ENCODE results near the gene CTBS. TPM values are rescaled to one million over a fixed set of nuclear protein-coding genes. Genes with fewer than 3 reads are reported as not detected.

CTBS gene
- total RNA-seq, 1 experiment from 2014 or later: 47.7 TPM

DNA sequence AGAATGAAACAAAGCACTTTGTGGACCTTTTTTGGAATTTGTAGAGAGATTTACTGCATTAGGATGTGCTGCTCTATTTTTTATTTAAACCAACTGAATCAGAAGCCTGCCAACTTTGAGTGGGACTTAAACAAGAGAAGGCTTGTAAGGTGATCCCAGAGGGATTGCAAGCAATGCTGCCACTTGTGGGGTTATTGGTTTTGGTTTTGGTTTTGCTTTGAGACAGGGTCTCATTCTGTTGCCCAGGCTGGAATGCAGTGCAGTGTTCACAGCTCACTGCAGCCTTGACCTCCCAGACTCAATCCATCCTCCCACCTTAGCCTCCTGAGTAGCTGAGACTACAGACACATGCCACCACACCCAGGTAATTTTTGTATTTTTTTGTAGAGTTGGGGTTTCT is 35.6 kb downstream of the CTBS start:
- Histone ChIP-seq H3K4me3 (ENCODE audit: low read depth in 2 of 2, low read length in 2 of 2) (no peak overlapping the region), H3K27me3 (ENCODE audit: control insufficient read depth, insufficient read depth, low read length) (no peaks in the 10 kb centered on the region), H3K9me3 (ENCODE audit: control insufficient read depth, insufficient read depth, low read depth, low read length) (no peaks in the 10 kb centered on the region), H3K4me1 (ENCODE audit: control insufficient read depth, insufficient read depth, low read length) (peaks cover 17% of the 10 kb centered on the region), H3K27ac (ENCODE audit: low read length) (no peak overlapping the region), H3K36me3 (ENCODE audit: control insufficient read depth, insufficient read depth, low read length) (no peaks in the 10 kb centered on the region)
- TF ChIP-seq POLR2AphosphoS5 (IDR thresholded peaks at IDR 0.05; ENCODE audit: low read depth, low read length): no peak
- TF ChIP-seq SIN3A (IDR thresholded peaks at IDR 0.05; ENCODE audit: borderline replicate concordance, insufficient read depth, low read depth, low read length): no peak
- TF ChIP-seq, protein P1, sequence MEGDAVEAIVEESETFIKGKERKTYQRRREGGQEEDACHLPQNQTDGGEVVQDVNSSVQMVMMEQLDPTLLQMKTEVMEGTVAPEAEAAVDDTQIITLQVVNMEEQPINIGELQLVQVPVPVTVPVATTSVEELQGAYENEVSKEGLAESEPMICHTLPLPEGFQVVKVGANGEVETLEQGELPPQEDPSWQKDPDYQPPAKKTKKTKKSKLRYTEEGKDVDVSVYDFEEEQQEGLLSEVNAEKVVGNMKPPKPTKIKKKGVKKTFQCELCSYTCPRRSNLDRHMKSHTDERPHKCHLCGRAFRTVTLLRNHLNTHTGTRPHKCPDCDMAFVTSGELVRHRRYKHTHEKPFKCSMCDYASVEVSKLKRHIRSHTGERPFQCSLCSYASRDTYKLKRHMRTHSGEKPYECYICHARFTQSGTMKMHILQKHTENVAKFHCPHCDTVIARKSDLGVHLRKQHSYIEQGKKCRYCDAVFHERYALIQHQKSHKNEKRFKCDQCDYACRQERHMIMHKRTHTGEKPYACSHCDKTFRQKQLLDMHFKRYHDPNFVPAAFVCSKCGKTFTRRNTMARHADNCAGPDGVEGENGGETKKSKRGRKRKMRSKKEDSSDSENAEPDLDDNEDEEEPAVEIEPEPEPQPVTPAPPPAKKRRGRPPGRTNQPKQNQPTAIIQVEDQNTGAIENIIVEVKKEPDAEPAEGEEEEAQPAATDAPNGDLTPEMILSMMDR (IDR thresholded peaks at IDR 0.05): no peak
- no TSS peak for BruUV-seq (replicated peaks)
- POLR2A ChIA-PET: no interaction called here
- CTCF ChIA-PET: no interaction called here
- intact Hi-C loops (cut with micrococcal nuclease; ENCODE audit: unreplicated experiment): no loop called here
- in situ Hi-C loops (cut with HindIII; ENCODE audit: low pct_unique_long_range_greater_than_20kb, low sequenced_read_pairs): no loop called here
- ATAC-seq: no peak
- no peak for DNase-seq (ENCODE audit: low read depth, low spot score)

DNA sequence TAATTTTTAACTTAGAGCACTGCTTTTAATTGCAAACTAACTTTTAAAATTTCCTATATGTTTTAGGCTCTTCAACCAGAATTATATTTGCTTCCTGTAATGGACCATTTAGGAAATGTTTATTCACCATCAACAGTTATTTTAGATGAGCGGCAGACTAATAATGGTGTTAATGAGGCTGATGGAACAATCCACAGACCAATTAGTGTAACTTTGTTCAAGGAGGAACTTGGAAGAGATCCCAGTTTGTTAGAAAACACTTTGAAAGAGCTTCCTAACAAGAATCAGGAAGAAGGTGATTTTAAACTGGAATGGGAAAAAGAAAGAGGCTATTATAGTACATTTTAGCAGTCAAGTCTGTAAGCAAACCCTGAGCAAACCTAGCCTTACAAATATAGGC is 48.5 kb downstream of the CTBS start:
- ATAC-seq (no peak), DNase-seq (ENCODE audit: low read depth, low spot score) (no peak)
- Histone ChIP-seq H3K27me3 (ENCODE audit: control insufficient read depth, insufficient read depth, low read length) (no peaks in the 10 kb centered on the region), H3K27ac (ENCODE audit: low read length) (no peak overlapping the region), H3K4me3 (ENCODE audit: low read depth in 2 of 2, low read length in 2 of 2) (no peak overlapping the region), H3K4me1 (ENCODE audit: control insufficient read depth, insufficient read depth, low read length) (no peaks in the 10 kb centered on the region), H3K9me3 (ENCODE audit: control insufficient read depth, insufficient read depth, low read depth, low read length) (peaks cover 7% of the 10 kb centered on the region; the same call in 1 of the 2 replicates), H3K36me3 (ENCODE audit: control insufficient read depth, insufficient read depth, low read length) (no peaks in the 10 kb centered on the region)
- in situ Hi-C loops (cut with HindIII; ENCODE audit: low pct_unique_long_range_greater_than_20kb, low sequenced_read_pairs) (no loop called here), intact Hi-C loops (cut with micrococcal nuclease; ENCODE audit: unreplicated experiment) (loop anchor here (2.0 kb wide), 1 partner anchor 21 kb away; no protein-coding TSS in a partner anchor)
- no peak for TF ChIP-seq POLR2AphosphoS5 (IDR thresholded peaks at IDR 0.05; ENCODE audit: low read depth, low read length)
- TF ChIP-seq SIN3A (IDR thresholded peaks at IDR 0.05; ENCODE audit: borderline replicate concordance, insufficient read depth, low read depth, low read length): no peak
- TF ChIP-seq, protein P2, sequence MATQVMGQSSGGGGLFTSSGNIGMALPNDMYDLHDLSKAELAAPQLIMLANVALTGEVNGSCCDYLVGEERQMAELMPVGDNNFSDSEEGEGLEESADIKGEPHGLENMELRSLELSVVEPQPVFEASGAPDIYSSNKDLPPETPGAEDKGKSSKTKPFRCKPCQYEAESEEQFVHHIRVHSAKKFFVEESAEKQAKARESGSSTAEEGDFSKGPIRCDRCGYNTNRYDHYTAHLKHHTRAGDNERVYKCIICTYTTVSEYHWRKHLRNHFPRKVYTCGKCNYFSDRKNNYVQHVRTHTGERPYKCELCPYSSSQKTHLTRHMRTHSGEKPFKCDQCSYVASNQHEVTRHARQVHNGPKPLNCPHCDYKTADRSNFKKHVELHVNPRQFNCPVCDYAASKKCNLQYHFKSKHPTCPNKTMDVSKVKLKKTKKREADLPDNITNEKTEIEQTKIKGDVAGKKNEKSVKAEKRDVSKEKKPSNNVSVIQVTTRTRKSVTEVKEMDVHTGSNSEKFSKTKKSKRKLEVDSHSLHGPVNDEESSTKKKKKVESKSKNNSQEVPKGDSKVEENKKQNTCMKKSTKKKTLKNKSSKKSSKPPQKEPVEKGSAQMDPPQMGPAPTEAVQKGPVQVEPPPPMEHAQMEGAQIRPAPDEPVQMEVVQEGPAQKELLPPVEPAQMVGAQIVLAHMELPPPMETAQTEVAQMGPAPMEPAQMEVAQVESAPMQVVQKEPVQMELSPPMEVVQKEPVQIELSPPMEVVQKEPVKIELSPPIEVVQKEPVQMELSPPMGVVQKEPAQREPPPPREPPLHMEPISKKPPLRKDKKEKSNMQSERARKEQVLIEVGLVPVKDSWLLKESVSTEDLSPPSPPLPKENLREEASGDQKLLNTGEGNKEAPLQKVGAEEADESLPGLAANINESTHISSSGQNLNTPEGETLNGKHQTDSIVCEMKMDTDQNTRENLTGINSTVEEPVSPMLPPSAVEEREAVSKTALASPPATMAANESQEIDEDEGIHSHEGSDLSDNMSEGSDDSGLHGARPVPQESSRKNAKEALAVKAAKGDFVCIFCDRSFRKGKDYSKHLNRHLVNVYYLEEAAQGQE (IDR thresholded peaks at IDR 0.05; ENCODE audit: insufficient read depth in 1 of 2, low read depth in 2 of 2, low read length in 1 of 2): no peak
- TF ChIP-seq TCF7L2 (IDR thresholded peaks at IDR 0.05; ENCODE audit: low read depth, low read length): no peak
- ChIA-PET CTCF (no interaction called here), POLR2A (no interaction called here)
- no TSS peak for BruUV-seq (replicated peaks)

DNA sequence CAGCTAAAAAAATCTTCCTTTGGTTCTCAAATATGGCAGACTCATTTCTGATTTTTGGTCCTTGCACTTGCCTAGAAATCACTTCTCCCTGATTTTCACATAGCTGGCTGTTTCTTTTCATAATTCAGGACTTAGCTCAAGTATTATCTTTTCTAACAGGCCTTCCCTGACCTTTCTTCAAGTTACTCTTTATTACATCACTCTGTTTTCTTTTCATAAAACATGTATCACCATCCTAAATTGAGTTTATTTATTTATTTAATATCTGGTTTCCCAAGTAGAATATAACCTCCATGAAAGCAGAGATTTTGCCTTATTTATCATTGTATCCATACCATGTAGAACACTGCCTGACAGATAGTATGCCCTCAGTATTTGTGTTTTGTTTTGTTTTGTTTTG is 49.6 kb downstream of the CTBS start:
- H3K36me3 ChIP-seq (ENCODE audit: control insufficient read depth, insufficient read depth, low read length): 0 out of 2 replicates have a peak, but pooled peaks cover 1% of the 10 kb centered on the region
- ATAC-seq: no peak
- TF ChIP-seq TCF7L2 (IDR thresholded peaks at IDR 0.05; ENCODE audit: low read depth, low read length): no peak
- no peak for TF ChIP-seq POLR2AphosphoS5 (IDR thresholded peaks at IDR 0.05; ENCODE audit: low read depth, low read length)
- no peak for TF ChIP-seq SIN3A (IDR thresholded peaks at IDR 0.05; ENCODE audit: borderline replicate concordance, insufficient read depth, low read depth, low read length)
- TF ChIP-seq, protein P2 (IDR thresholded peaks at IDR 0.05; ENCODE audit: insufficient read depth in 1 of 2, low read depth in 2 of 2, low read length in 1 of 2): no peak
- TF ChIP-seq, protein P1 (IDR thresholded peaks at IDR 0.05): no peak
- H3K4me1 ChIP-seq (ENCODE audit: control insufficient read depth, insufficient read depth, low read length): no peaks in the 10 kb centered on the region
- POLR2A ChIA-PET: no interaction called here
- CTCF ChIA-PET: no interaction called here
- intact Hi-C loops (cut with micrococcal nuclease; ENCODE audit: unreplicated experiment): no loop called here
- peaks cover 7% of the 10 kb centered on the region; the same call in 1 of the 2 replicates for H3K9me3 ChIP-seq (ENCODE audit: control insufficient read depth, insufficient read depth, low read depth, low read length)
- BruUV-seq (replicated peaks): no TSS peak
- H3K27me3 ChIP-seq (ENCODE audit: control insufficient read depth, insufficient read depth, low read length): no peaks in the 10 kb centered on the region
- no peak for DNase-seq (ENCODE audit: low read depth, low spot score)
- no peak overlapping the region for H3K4me3 ChIP-seq (ENCODE audit: low read depth in 2 of 2, low read length in 2 of 2)
- in situ Hi-C loops (cut with HindIII; ENCODE audit: low pct_unique_long_range_greater_than_20kb, low sequenced_read_pairs): no loop called here
- no peak overlapping the region for H3K27ac ChIP-seq (ENCODE audit: low read length)

Data from Panc1 (cell line).